Stimulated activated CD8-positive, alpha-beta memory T cell treated with anti-CD3 and anti-CD28 coated beads, Interleukin-7, amount 100 ng/mL, for 4 hours (primary cell): ENCODE measurements around the gene SELPLG.
"Not testable (repeated sequence)": the region's sequence is repeated elsewhere in the genome, so short reads cannot be mapped to it uniquely, and the experiment has no call there.

Experiments used
- DNase-seq, 2 donors: peaks; one replicate each; pipeline ENCODE4 v3.0.0-alpha.2; 2020; ENCODE audit warnings: low read depth in 2 of 2

The SELPLG gene

GRCh38 chr12:108638997-108639822, 5.5 kb upstream of the SELPLG start:
- no peak for DNase-seq

- no peak for DNase-seq
Observed at GRCh38 chr12:108638141-108638827, 4.6 kb upstream of the SELPLG start.

- no peak for DNase-seq
Observed at GRCh38 chr12:108637222-108637971, 3.7 kb upstream of the SELPLG start.

GRCh38 chr12:108635997-108636808, 2.5 kb upstream of the SELPLG start:
- DNase-seq: no peak

GRCh38 chr12:108635201-108635996, 1.7 kb upstream of the SELPLG start:
- peak in 1 of 2 donors; percentile 46 for DNase-seq

- DNase-seq: peak; percentile 36 to 38
Observed at GRCh38 chr12:108634341-108634751, 652 bp upstream of the SELPLG start.

GRCh38 chr12:108633081-108633533, 587 bp downstream of the SELPLG start:
- no peak for DNase-seq

- DNase-seq: not testable (repeated sequence)
Observed at GRCh38 chr12:108631261-108631660, 2.4 kb downstream of the SELPLG start.

- no peak for DNase-seq
Observed at GRCh38 chr12:108630481-108631207, 3.0 kb downstream of the SELPLG start.

- peak; percentile 43 to 44 for DNase-seq
Observed at GRCh38 chr12:108629824-108630476, 3.7 kb downstream of the SELPLG start.

GRCh38 chr12:108629151-108629550, 4.5 kb downstream of the SELPLG start:
- no peak for DNase-seq

GRCh38 chr12:108627134-108627920, 6.4 kb downstream of the SELPLG start:
- DNase-seq: no peak

- DNase-seq: no peak
Observed at GRCh38 chr12:108625228-108625627, 8.5 kb downstream of the SELPLG start.

GRCh38 chr12:108623577-108623976, 10.1 kb downstream of the SELPLG start:
- DNase-seq: no peak

GRCh38 chr12:108622921-108623514, 10.7 kb downstream of the SELPLG start:
- DNase-seq: no peak

- DNase-seq: no peak
Observed at GRCh38 chr12:108622421-108622820, 11.3 kb downstream of the SELPLG start.

GRCh38 chr12:108621161-108621560, 12.5 kb downstream of the SELPLG start:
- DNase-seq: no peak

GRCh38 chr12:108620236-108620879, 13.3 kb downstream of the SELPLG start:
- DNase-seq: no peak
